Measurements from ENCODE around the gene VSTM2B. TPM values are rescaled to one million over a fixed set of nuclear protein-coding genes. Genes with fewer than 3 reads are reported as not detected.

The VSTM2B gene
- polyA plus RNA-seq, 1 donor (not counting 4 experiments of a cell fraction or from before 2014, with no cell fraction given): not detected

DNA sequence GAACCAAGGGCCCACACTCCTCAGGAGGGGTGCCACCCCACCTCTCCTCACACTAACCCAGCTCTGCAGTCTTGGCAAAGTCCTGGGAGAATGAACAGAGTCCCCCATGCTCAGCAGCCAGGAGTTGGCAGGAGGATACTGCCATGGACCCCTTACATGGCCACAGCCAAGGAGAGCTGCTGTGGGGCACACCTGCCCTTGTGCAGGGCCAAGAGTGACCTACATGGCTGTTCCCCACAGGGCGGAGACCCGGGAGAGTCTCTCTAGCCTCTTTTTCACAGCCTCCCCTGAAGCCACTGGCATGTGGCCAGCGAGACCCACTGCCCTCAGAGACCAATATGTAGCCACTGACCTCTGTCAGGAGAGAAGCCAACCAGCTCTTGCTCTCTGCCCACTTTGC, 45.9 kb upstream of the VSTM2B start:
- Histone ChIP-seq H3K27ac (ENCODE audit: control insufficient read depth, insufficient read depth, low read length) (no peak overlapping the region), H4K20me1 (ENCODE audit: control insufficient read depth, extremely low read depth, insufficient read depth, low read length) (no peaks in the 10 kb centered on the region), H3K4me1 (ENCODE audit: control insufficient read depth, extremely low read depth, insufficient read depth, low read length) (no peaks in the 10 kb centered on the region), H2AFZ (ENCODE audit: control insufficient read depth, low read length) (no peak overlapping the region), H3K27me3 (ENCODE audit: control insufficient read depth, extremely low read depth, insufficient read depth, low read length) (no peaks in the 10 kb centered on the region), H3K79me2 (ENCODE audit: control insufficient read depth, insufficient read depth, low read length) (no peaks in the 10 kb centered on the region), H3K4me3 (ENCODE audit: control insufficient read depth in 2 of 3, extremely low read depth in 1 of 3, insufficient read depth in 2 of 3, low read depth in 1 of 3, low read length in 3 of 3) (no peak overlapping the region), H3K9me3 (ENCODE audit: control insufficient read depth, low read depth, low read length) (peaks cover 2% of the 10 kb centered on the region), H3K9me1 (ENCODE audit: control insufficient read depth, extremely low read depth, insufficient read depth, low read length) (no peaks in the 10 kb centered on the region), H3K36me3 (ENCODE audit: control insufficient read depth in 2 of 2, extremely low read depth in 1 of 2, insufficient read depth in 2 of 2, low read length in 2 of 2) (no peaks in the 10 kb centered on the region), H3K9ac (ENCODE audit: control insufficient read depth, extremely low read depth, insufficient read depth, low read length) (no peak overlapping the region), H3K4me2 (ENCODE audit: control insufficient read depth, extremely low read depth, insufficient read depth, low read depth, low read length) (no peak overlapping the region)
- FAIRE-seq: no peak
- dilution Hi-C loops (cut with MboI; ENCODE audit: extremely low pct_ligation_motif_present, low sequenced_read_pairs): no loop called here
- no peak for DNase-seq (ENCODE audit: low read depth, low spot score)
- TF ChIP-seq CTCF (optimal IDR thresholded peaks at IDR 0.05 in 1 of 3, IDR thresholded peaks at IDR 0.05 in 1 of 3, conservative IDR thresholded peaks at IDR 0.05 in 1 of 3; ENCODE audit: extremely low read depth in 1 of 3, insufficient read depth in 2 of 3, low read length in 3 of 3) (no peak), EZH2 (IDR thresholded peaks at IDR 0.05; ENCODE audit: low read length) (no peak)

- Histone ChIP-seq H3K4me3 (ENCODE audit: control insufficient read depth in 2 of 3, extremely low read depth in 1 of 3, insufficient read depth in 2 of 3, low read depth in 1 of 3, low read length in 3 of 3) (no peak overlapping the region), H3K4me1 (ENCODE audit: control insufficient read depth, extremely low read depth, insufficient read depth, low read length) (no peaks in the 10 kb centered on the region), H3K4me2 (ENCODE audit: control insufficient read depth, extremely low read depth, insufficient read depth, low read depth, low read length) (no peak overlapping the region), H2AFZ (ENCODE audit: control insufficient read depth, low read length) (no peak overlapping the region), H3K27ac (ENCODE audit: control insufficient read depth, insufficient read depth, low read length) (no peak overlapping the region), H3K9me3 (ENCODE audit: control insufficient read depth, low read depth, low read length) (peaks cover 3% of the 10 kb centered on the region), H3K27me3 (ENCODE audit: control insufficient read depth, extremely low read depth, insufficient read depth, low read length) (no peaks in the 10 kb centered on the region), H3K79me2 (ENCODE audit: control insufficient read depth, insufficient read depth, low read length) (no peaks in the 10 kb centered on the region), H4K20me1 (ENCODE audit: control insufficient read depth, extremely low read depth, insufficient read depth, low read length) (no peaks in the 10 kb centered on the region), H3K9ac (ENCODE audit: control insufficient read depth, extremely low read depth, insufficient read depth, low read length) (no peak overlapping the region), H3K9me1 (ENCODE audit: control insufficient read depth, extremely low read depth, insufficient read depth, low read length) (no peaks in the 10 kb centered on the region), H3K36me3 (ENCODE audit: control insufficient read depth in 2 of 2, extremely low read depth in 1 of 2, insufficient read depth in 2 of 2, low read length in 2 of 2) (no peaks in the 10 kb centered on the region)
- DNase-seq (ENCODE audit: low read depth, low spot score): no peak
- dilution Hi-C loops (cut with MboI; ENCODE audit: extremely low pct_ligation_motif_present, low sequenced_read_pairs): no loop called here
- no peak for FAIRE-seq
- TF ChIP-seq EZH2 (IDR thresholded peaks at IDR 0.05; ENCODE audit: low read length) (no peak), CTCF (optimal IDR thresholded peaks at IDR 0.05 in 1 of 3, IDR thresholded peaks at IDR 0.05 in 1 of 3, conservative IDR thresholded peaks at IDR 0.05 in 1 of 3; ENCODE audit: extremely low read depth in 1 of 3, insufficient read depth in 2 of 3, low read length in 3 of 3) (no peak)
Measured at GRCh38 chr19:29480507-29480906, 45.3 kb upstream of the VSTM2B start.
